ENCODE results near the gene CYFIP2.

GRCh38 chr5:157221959-157222358 is 44.0 kb upstream of the CYFIP2 start:
- TF ChIP-seq POLR2AphosphoS5 (IDR thresholded peaks at IDR 0.05; ENCODE audit: low read depth, low read length) (no peak), POLR2A (IDR thresholded peaks at IDR 0.05; ENCODE audit: low read depth, low read length) (no peak)
